OCI-M1 (cell line): ENCODE data around the gene MYH11.
"Not testable (repeated sequence)": the region's sequence is repeated elsewhere in the genome, so short reads cannot be mapped to it uniquely, and the experiment has no call there.

Experiments used
- DNase-seq: peaks from one replicate; lab custom pipeline; 2025; lab: John Stamatoyannopoulos, UW

Gene MYH11

GRCh38 chr16:15672127-15672513, 184.7 kb downstream of the MYH11 start:
- not testable (repeated sequence) for DNase-seq

GRCh38 chr16:15671530-15672117, 185.2 kb downstream of the MYH11 start:
- DNase-seq: no peak

- no peak for DNase-seq
Measured at GRCh38 chr16:15667091-15667742, 189.6 kb downstream of the MYH11 start.

- no peak for DNase-seq
Measured at GRCh38 chr16:15665107-15665506, 191.7 kb downstream of the MYH11 start.

GRCh38 chr16:15660203-15660601, 196.6 kb downstream of the MYH11 start:
- DNase-seq: no peak

GRCh38 chr16:15658556-15658955, 198.3 kb downstream of the MYH11 start:
- DNase-seq: no peak

GRCh38 chr16:15658149-15658548, 198.7 kb downstream of the MYH11 start:
- DNase-seq: no peak

- not testable (repeated sequence) for DNase-seq
Measured at GRCh38 chr16:15655561-15655960, 201.3 kb downstream of the MYH11 start.

GRCh38 chr16:15654591-15654990, 202.2 kb downstream of the MYH11 start:
- no peak for DNase-seq

GRCh38 chr16:15653227-15653626, 203.6 kb downstream of the MYH11 start:
- DNase-seq: no peak
